NCI-H1092 treated with DMSO at 0.1 percent for 48 hours (cell line): ENCODE measurements around the gene GET4.
"Not testable (repeated sequence)": the region's sequence is repeated elsewhere in the genome, so short reads cannot be mapped to it uniquely, and the experiment has no call there.

Experiments used
- DNase-seq: peaks from one replicate; lab custom pipeline; 2025; lab: John Stamatoyannopoulos, UW

The GET4 gene

GRCh38 chr7:930975-931758 is 54.8 kb downstream of the GET4 start:
- DNase-seq, result no peak

GRCh38 chr7:931871-932650 is 55.7 kb downstream of the GET4 start:
- no peak for DNase-seq

GRCh38 chr7:932651-932975 is 56.3 kb downstream of the GET4 start:
- DNase-seq, result no peak

- no peak for DNase-seq
Observed at GRCh38 chr7:934469-935163, 58.3 kb downstream of the GET4 start.

GRCh38 chr7:935164-935873 is 59.0 kb downstream of the GET4 start:
- DNase-seq, result no peak

- no peak for DNase-seq
Observed at GRCh38 chr7:935874-936385, 59.6 kb downstream of the GET4 start.

- no peak for DNase-seq
Observed at GRCh38 chr7:936386-937054, 60.2 kb downstream of the GET4 start.

GRCh38 chr7:937856-938484 is 61.6 kb downstream of the GET4 start:
- DNase-seq, result no peak

- no peak for DNase-seq
Observed at GRCh38 chr7:938546-939185, 62.3 kb downstream of the GET4 start.

GRCh38 chr7:939843-940242 is 63.5 kb downstream of the GET4 start:
- DNase-seq, result no peak

- DNase-seq, result no peak
Observed at GRCh38 chr7:940599-941408, 64.5 kb downstream of the GET4 start.

- DNase-seq, result not testable (repeated sequence)
Observed at GRCh38 chr7:943793-944192, 67.4 kb downstream of the GET4 start.

- DNase-seq, result no peak
Observed at GRCh38 chr7:944744-945143, 68.4 kb downstream of the GET4 start.

- DNase-seq, result no peak
Observed at GRCh38 chr7:945147-945555, 68.8 kb downstream of the GET4 start.

GRCh38 chr7:945556-946255 is 69.4 kb downstream of the GET4 start:
- no peak for DNase-seq
